PC-3 (cell line): Measurements from ENCODE around the gene AGBL5.

Source experiments
- CTCF ChIP-seq: fragments of 300-600 bp; sonication (generic); conservative IDR thresholded peaks from 2 replicates; pipeline ENCODE4 v1.5.1; 2017; ENCODE audit warnings: antibody characterized with exemption, low read depth, mild to moderate bottlenecking, low read length
- EZH2 ChIP-seq: fragments of 300-600 bp; sonication (generic); IDR thresholded peaks from one replicate; pipeline ENCODE4 v1.6.1; 2017; ENCODE audit warnings: antibody characterized with exemption, mild to moderate bottlenecking, low read length; ENCODE audit not compliant: unreplicated experiment

DNA sequence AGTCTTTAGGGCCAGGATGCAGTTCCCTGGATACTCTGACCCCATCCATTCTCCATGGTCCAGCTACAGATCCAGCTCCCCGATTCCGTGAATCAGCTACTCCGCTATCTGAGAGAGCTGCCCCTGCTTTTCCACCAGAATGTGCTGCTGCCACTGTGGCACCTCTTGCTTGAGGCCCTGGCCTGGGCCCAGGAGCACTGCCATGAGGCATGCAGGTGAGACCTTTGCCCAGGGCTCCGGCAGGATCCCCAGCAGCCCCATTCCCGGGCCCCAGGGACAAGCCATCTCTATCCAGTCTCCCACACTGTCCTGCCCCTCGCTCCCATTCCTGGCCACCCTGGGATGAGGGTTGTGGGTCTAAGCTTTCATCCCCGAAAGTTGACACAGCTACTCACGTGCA, 11.2 kb upstream of the AGBL5 start:
- TF ChIP-seq CTCF: no peak
- TF ChIP-seq EZH2: no peak
